HepG2 (cell line): ENCODE results near the gene VPS54. TPM values are rescaled to one million over a fixed set of nuclear protein-coding genes. Genes with fewer than 3 reads are reported as not detected.
A peak's percentile ranks its signal among the peaks of the same experiment; 100 is the strongest.

ENCODE experiments used
- AHDC1 ChIP-seq: sonication (generic); formaldehyde crosslinking; IDR thresholded peaks from 2 replicates; pipeline ENCODE4 v1.5.1; 2020; ENCODE audit warnings: mild to moderate bottlenecking, missing genetic modification reagents, borderline replicate concordance
- BHLHE40 ChIP-seq: IDR thresholded peaks from 2 replicates; pipeline ENCODE4 v1.6.1; 2011; ENCODE audit warnings: low read length, improper control_type of control experiment
- FOXO1 ChIP-seq: sonication (generic); formaldehyde crosslinking; IDR thresholded peaks from 2 replicates; pipeline ENCODE4 v1.4.0; 2020; ENCODE audit warnings: missing genetic modification reagents
- HDAC1 ChIP-seq: sonication (generic); formaldehyde crosslinking; IDR thresholded peaks from 2 replicates; pipeline ENCODE4 v1.5.1; 2020; ENCODE audit warnings: mild to moderate bottlenecking, missing genetic modification reagents
- HES4 ChIP-seq: sonication (generic); formaldehyde crosslinking; IDR thresholded peaks from 2 replicates; pipeline ENCODE4 v1.9.0; 2021; ENCODE audit warnings: mild to moderate bottlenecking, missing genetic modification reagents, borderline replicate concordance
- HOXA5 ChIP-seq: sonication (generic); formaldehyde crosslinking; IDR thresholded peaks from 2 replicates; pipeline ENCODE4 v1.4.0; 2020; ENCODE audit warnings: missing genetic modification reagents
- KLF16 ChIP-seq, 2 experiments: sonication (generic) in 1 of 2; formaldehyde crosslinking in 1 of 2; IDR thresholded peaks; 2 replicates each; pipeline versions ENCODE4 v1.6.1 to v1.8.0; 2016 to 2023; ENCODE audit warnings: missing genetic modification reagents in 2 of 2, missing compliant biosample characterization in 1 of 2
- MEF2D ChIP-seq: sonication (generic); formaldehyde crosslinking; IDR thresholded peaks from 2 replicates; pipeline ENCODE4 v1.5.1; 2020; ENCODE audit warnings: mild to moderate bottlenecking, missing genetic modification reagents
- NFKBIZ ChIP-seq: IDR thresholded peaks from 2 replicates; pipeline ENCODE4 v1.6.1; 2018; ENCODE audit warnings: missing genetic modification reagents, missing compliant biosample characterization
- NR2C2 ChIP-seq: sonication (generic); formaldehyde crosslinking; IDR thresholded peaks from 2 replicates; pipeline ENCODE4 v1.4.0; 2020; ENCODE audit warnings: missing genetic modification reagents, mild to moderate bottlenecking, moderate library complexity, borderline replicate concordance
- ZBTB26 ChIP-seq: IDR thresholded peaks from 2 replicates; pipeline ENCODE4 v1.6.1; 2016; ENCODE audit warnings: missing compliant biosample characterization, missing genetic modification reagents, borderline replicate concordance
- ZBTB38 ChIP-seq: sonication (generic); formaldehyde crosslinking; IDR thresholded peaks from 2 replicates; pipeline ENCODE4 v1.5.1; 2020; ENCODE audit warnings: mild to moderate bottlenecking, missing genetic modification reagents
- ZBTB7A ChIP-seq: sonication (generic); formaldehyde crosslinking; IDR thresholded peaks from 2 replicates; pipeline ENCODE4 v1.8.0; 2022; ENCODE audit warnings: mild to moderate bottlenecking, missing genetic modification reagents
- ZFY ChIP-seq: sonication (generic); formaldehyde crosslinking; IDR thresholded peaks from 2 replicates; pipeline ENCODE4 v1.4.0; 2020; ENCODE audit warnings: missing genetic modification reagents
- ZNF543 ChIP-seq: sonication (generic); formaldehyde crosslinking; IDR thresholded peaks from 2 replicates; pipeline ENCODE4 v1.4.0; 2020; ENCODE audit warnings: mild to moderate bottlenecking, missing genetic modification reagents
- ZNF574 ChIP-seq: sonication (generic); formaldehyde crosslinking; IDR thresholded peaks from 2 replicates; pipeline ENCODE4 v1.4.0; 2020; ENCODE audit warnings: missing genetic modification reagents
- ZNF580 ChIP-seq: IDR thresholded peaks from 2 replicates; pipeline ENCODE4 v1.6.1; 2016; ENCODE audit warnings: low read depth, borderline replicate concordance
- ZNF629 ChIP-seq: sonication (generic); formaldehyde crosslinking; conservative IDR thresholded peaks from 2 replicates; pipeline ENCODE4 v1.5.0; 2020; ENCODE audit warnings: missing genetic modification reagents
- ZSCAN31 ChIP-seq: sonication (generic); formaldehyde crosslinking; IDR thresholded peaks from 2 replicates; pipeline ENCODE4 v1.5.0; 2020; ENCODE audit warnings: low read depth, mild to moderate bottlenecking, missing genetic modification reagents
- polyA plus RNA-seq, 8 experiments: library from polyadenylated mRNA; depleted of rRNA in 3 of 8; stranded (reverse) in 7 of 8; unstranded in 1 of 8; fragments of >200 nt; fragmentation: Illumina TruSeq in 4 of 8; extraction: Trizol in 4 of 8; gene quantifications; 2 replicates each; pipeline versions ENCODE4 v1.2.1 to v1.2.3, GENCODE V29; 2011 to 2016; ENCODE audit warnings: low read depth in 4 of 8, missing spikeins in 1 of 8, mixed read lengths in 1 of 8; ENCODE audit not compliant: insufficient read depth in 1 of 8
- total RNA-seq, 5 experiments: library from RNA; depleted of rRNA; stranded (reverse); fragments of >200 nt; fragmentation: Illumina TruSeq; extraction: Trizol; gene quantifications; 2 replicates each; pipeline ENCODE4 v1.2.3, GENCODE V29; 2016; ENCODE audit warnings: low read depth in 1 of 5

The VPS54 gene
- total and polyA plus RNA-seq, 2 of the 13 experiments (the other 11 are each of a cell fraction or from before 2014, with no cell fraction given), result 64.7 to 77.5 TPM

- TF ChIP-seq ZFY (CRISPR knock-in tag) (peak; percentile 34; the same call in 1 of the 2 replicates), KLF16 (CRISPR knock-in tag; IDR thresholded peaks at IDR 0.05) (peak in 1 of 2 experiments; percentile 61; a peak in 1 of 4 replicates), BHLHE40 (peak; percentile 62), HES4 (CRISPR knock-in tag) (0 out of 2 replicates have a peak, but pooled peaks have one; percentile 26), ZSCAN31 (0 out of 2 replicates have a peak, but pooled peaks have one; percentile 24), MEF2D (CRISPR knock-in tag) (peak; percentile 50; the same call in 1 of the 2 replicates), ZBTB26 (CRISPR knock-in tag) (peak; percentile 86), ZNF574 (CRISPR knock-in tag) (peak; percentile 70), ZNF580 (peak; percentile 68; the same call in 1 of the 2 replicates), ZBTB7A (CRISPR knock-in tag) (peak; percentile 99), AHDC1 (CRISPR knock-in tag) (peak; percentile 99), ZBTB38 (CRISPR knock-in tag) (peak; percentile 94), NR2C2 (CRISPR knock-in tag) (peak; percentile 66; the same call in 1 of the 2 replicates), ZNF629 (CRISPR knock-in tag) (0 out of 2 replicates have a peak, but pooled peaks have one; percentile 51), FOXO1 (CRISPR knock-in tag) (peak; percentile 95), HOXA5 (CRISPR knock-in tag) (peak; percentile 72), HDAC1 (CRISPR knock-in tag) (peak; percentile 82), NFKBIZ (peak; percentile 66; the same call in 1 of the 2 replicates), ZNF543 (CRISPR knock-in tag) (0 out of 2 replicates have a peak, but pooled peaks have one; percentile 64)
Measured at GRCh38 chr2:63991173-63991999, 27.8 kb downstream of the VPS54 start (continued).
